Choroid plexus epithelial cell (primary cell): Measurements from ENCODE around the gene SLC13A3.

Source experiments
- DNase-seq: peaks from one replicate; pipeline ENCODE4 v3.0.0-alpha.2; 2010; ENCODE audit warnings: low read depth
- H3K4me3 ChIP-seq: 2 replicates; pipeline ENCODE4 v1.5.1; 2011; ENCODE audit warnings: low read depth, mild to moderate bottlenecking, control low read depth, low read length, moderate library complexity
- TF ChIP-seq, protein P1 (sequence below): conservative IDR thresholded peaks from 2 replicates; pipeline ENCODE4 v1.5.1; 2011; ENCODE audit warnings: low read depth, mild to moderate bottlenecking, control low read depth, inconsistent platforms, low read length, moderate library complexity

The SLC13A3 gene

DNA sequence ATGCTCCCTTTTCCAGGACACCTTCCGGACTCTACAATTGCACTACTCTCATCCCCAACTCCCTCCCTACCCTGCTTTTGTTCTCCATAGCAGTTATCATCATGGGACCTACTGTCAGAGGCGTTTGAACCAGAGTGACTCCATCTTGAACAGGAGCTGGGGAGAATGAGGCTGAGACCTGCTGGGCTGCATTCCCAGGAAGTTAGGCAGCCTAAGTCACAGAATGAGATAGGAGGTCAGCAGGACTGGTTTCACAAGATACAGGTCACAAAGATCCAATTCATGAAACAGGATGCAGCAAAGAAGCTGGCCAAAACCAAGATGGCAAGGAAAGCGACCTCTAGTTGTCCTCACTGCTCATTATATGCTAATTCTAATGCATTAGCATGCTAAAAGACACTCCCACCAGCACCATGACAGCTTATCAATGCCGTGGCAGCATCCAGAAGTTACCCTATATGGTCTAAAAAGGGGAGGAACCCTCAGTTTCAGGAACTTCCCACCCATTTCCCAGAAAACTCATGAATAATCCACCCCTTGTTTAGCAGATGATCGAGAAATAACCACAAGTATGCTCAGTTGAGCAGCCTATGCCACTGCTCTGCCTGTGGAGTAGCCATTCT lies 15.6 kb downstream of the SLC13A3 start:
- no peak overlapping the region for H3K4me3 ChIP-seq
- DNase-seq = no peak
- TF ChIP-seq, protein P1, sequence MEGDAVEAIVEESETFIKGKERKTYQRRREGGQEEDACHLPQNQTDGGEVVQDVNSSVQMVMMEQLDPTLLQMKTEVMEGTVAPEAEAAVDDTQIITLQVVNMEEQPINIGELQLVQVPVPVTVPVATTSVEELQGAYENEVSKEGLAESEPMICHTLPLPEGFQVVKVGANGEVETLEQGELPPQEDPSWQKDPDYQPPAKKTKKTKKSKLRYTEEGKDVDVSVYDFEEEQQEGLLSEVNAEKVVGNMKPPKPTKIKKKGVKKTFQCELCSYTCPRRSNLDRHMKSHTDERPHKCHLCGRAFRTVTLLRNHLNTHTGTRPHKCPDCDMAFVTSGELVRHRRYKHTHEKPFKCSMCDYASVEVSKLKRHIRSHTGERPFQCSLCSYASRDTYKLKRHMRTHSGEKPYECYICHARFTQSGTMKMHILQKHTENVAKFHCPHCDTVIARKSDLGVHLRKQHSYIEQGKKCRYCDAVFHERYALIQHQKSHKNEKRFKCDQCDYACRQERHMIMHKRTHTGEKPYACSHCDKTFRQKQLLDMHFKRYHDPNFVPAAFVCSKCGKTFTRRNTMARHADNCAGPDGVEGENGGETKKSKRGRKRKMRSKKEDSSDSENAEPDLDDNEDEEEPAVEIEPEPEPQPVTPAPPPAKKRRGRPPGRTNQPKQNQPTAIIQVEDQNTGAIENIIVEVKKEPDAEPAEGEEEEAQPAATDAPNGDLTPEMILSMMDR = no peak

DNA sequence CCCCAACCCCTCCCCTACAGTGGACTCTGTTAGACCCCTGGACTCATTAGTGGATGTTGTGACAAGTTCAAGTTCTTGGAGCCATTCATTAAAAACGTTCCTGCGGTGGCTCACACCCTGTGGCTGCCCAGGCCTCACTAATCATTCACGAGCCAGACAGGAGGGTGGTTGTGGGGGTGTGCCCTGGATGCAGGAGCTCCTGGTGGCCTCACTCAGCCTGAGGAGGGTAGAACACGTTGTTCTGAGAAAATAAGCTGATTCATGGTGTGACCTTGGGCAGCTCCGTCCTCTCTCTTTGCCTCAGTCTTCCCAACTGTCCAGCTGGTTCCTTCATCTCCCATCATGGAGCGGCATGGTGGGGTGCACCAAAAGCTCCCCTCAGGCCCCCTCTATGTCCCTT lies 16.7 kb downstream of the SLC13A3 start:
- no peak overlapping the region for H3K4me3 ChIP-seq
- TF ChIP-seq, protein P1 = no peak
- no peak for DNase-seq

DNA sequence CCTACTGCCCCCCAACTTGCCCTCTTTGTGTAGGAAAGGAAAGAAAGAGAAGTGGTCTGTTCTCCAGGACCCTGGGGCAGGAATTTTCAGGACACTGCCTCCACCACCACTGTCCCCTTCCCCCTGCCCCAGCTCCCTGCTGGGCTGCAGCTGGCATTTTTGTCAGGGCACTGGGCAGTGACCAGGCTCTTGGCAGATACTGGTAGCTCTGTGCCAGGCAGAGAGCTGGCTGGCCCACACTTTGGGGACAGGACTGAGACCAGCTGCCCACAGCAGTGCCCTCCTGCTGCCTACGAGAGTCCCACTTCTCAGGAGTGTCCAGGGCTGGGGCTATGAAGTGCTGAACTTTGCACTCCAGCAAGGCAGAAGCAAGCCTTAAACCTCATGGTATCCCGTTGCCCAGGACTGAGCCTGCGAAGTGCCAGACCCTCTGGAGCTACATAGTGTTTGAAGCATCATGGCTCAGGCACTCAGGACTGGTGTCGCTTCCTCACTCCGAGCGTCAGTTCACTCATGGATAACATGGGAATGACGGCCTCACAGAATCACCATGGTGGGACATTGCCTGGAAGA lies 19.3 kb downstream of the SLC13A3 start:
- H3K4me3 ChIP-seq = no peak overlapping the region
- TF ChIP-seq, protein P1 = no peak
- no peak for DNase-seq

DNA sequence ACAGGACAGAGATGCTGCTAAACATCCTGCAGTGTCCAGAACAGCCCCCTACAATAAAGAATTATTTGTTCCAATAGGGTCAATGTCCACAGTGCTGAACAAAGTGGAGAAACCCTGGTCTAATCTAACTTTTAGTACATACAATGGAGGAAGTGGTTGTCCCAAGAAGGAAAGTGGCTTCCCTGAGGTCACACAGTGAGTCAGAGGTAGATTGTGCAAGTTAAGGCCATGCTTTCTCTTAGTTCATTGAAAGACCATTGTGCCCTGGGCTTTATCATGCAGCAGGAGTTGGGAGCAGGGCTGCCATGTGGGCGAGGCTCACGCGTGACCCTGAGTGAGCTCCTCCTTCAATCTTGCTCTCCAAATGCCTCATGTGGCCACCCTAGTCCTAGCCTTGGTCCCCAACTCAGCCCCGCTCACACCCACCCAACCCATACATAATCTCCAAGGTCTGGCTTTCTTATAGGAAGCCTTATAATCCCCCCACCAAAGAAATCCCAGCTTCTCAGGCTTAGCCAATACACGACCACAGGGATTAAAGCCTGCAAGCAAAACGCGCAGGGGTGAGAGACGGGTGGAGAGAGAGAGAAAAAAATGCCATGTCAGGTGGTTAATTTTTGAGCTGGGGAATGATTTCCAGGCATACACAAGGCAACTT lies 19.9 kb downstream of the SLC13A3 start:
- peak; percentile 40 for DNase-seq
- TF ChIP-seq, protein P1 = no peak
- H3K4me3 ChIP-seq = no peak overlapping the region

DNA sequence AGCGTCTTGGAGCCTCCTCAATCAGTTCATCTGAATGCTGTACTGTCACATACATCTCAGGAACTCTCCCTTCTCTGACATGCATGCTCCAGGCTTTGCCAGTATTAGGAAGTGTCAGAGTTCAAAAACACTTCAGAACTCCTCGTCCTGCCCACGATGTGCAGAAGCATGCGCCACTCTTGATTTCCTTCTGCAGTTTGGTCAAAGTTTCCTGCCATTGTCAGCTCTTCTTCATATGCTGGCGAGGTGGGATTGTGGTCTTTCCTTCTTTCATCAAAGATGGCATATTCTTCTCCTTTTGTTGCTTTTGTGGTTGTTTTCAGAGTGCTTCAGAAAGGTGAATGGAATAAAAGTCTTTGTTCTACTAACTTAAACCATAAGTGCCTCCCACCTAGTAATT lies 21.0 kb downstream of the SLC13A3 start:
- TF ChIP-seq, protein P1 = no peak

DNA sequence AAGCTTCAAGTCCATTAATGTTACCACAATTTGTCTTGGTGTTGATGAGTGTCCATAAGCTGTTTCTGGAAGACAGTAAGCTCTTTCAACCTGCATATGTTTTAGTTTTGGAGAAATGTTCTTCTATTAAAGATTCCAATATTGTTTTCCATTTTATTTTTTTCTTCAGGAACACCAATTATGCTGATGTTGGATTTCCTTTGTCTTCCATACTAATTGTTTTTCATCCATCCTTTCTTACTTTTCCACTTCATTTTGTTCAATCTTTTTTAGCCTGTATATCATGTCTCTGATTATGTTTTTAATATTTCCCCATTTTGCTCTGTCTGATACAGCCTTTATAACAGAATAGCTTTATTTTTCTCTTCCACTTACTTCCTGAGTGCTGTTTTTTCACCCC lies 21.9 kb downstream of the SLC13A3 start:
- no peak overlapping the region for H3K4me3 ChIP-seq
- TF ChIP-seq, protein P1 = no peak

More for the DNA sequence above, 21.0 kb downstream of the SLC13A3 start:
- H3K4me3 ChIP-seq = no peak overlapping the region
- no peak for DNase-seq

More for the DNA sequence above, 21.9 kb downstream of the SLC13A3 start:
- no peak for DNase-seq
